Uterus (tissue), 4 donors: ENCODE data around the gene EP400. TPM values are rescaled to one million over a fixed set of nuclear protein-coding genes. Genes with fewer than 3 reads are reported as not detected.

Experiments used
- DNase-seq, 2 donors: peaks; one replicate each; pipeline ENCODE4 v3.0.0-alpha.2; 2019 to 2020
- H3K27ac ChIP-seq, 2 donors: fragments of 200-600 bp; sonication (generic); 1 replicate in 1 of 2; 2 replicates in 1 of 2; pipeline ENCODE4 v1.5.1; 2016 to 2018
- H3K27me3 ChIP-seq, 2 donors: fragments of 200-600 bp; sonication (generic); one replicate each; pipeline ENCODE4 v1.5.1; 2018 to 2019; ENCODE audit warnings: control low read depth in 1 of 2
- H3K36me3 ChIP-seq, 2 donors: fragments of 200-600 bp; sonication (generic); one replicate each; pipeline ENCODE4 v1.5.1; 2019; ENCODE audit warnings: control low read depth in 1 of 2
- H3K4me1 ChIP-seq, 2 donors: fragments of 200-600 bp; sonication (generic); one replicate each; pipeline ENCODE4 v1.5.1; 2018 to 2019; ENCODE audit warnings: control low read depth in 1 of 2
- H3K4me3 ChIP-seq, 2 donors: fragments of 200-600 bp; sonication (generic); 1 replicate in 1 of 2; 2 replicates in 1 of 2; pipeline ENCODE4 v1.5.1; 2018 to 2019; ENCODE audit warnings: mild to moderate bottlenecking in 1 of 2
- H3K9me3 ChIP-seq, 2 donors: fragments of 200-600 bp; sonication (generic); one replicate each; pipeline ENCODE4 v1.5.1; 2019; ENCODE audit warnings: control low read depth in 1 of 2
- CTCF ChIP-seq, 4 experiments: fragments of 200-600 bp in 2 of 4; fragments of 450-650 bp in 2 of 4; sonication (generic) in 2 of 4; IDR thresholded peaks; one replicate each; pipeline ENCODE4 v1.5.1; 2016 to 2019; ENCODE audit warnings: antibody characterized with exemption in 4 of 4, mild to moderate bottlenecking in 2 of 4, moderate library complexity in 1 of 4
- POLR2A ChIP-seq, 2 donors: fragments of 450-650 bp; IDR thresholded peaks; one replicate each; pipeline ENCODE4 v1.6.1; 2016; ENCODE audit warnings: antibody characterized with exemption in 2 of 2, mild to moderate bottlenecking in 1 of 2, moderate library complexity in 1 of 2
- intact Hi-C: fragments of 100-400 bp; cut with DNase I; formaldehyde crosslinking; loops from one replicate; pipeline ENCODE4 v1.15.1; 2023; ENCODE audit warnings: low total_unique reads
- total RNA-seq, 4 donors: library from RNA; depleted of rRNA in 3 of 4; stranded (reverse); fragments of >200 nt in 3 of 4; gene quantifications; one replicate each; pipeline versions ENCODE4 v1.1.0 to v1.2.4, GENCODE V29; 2014 to 2023
- donor health status: DM: yes; HTN: yes; CAD: no.

EP400 gene
- total RNA-seq, 4 donors from 2014 or later, result 11.8 to 70.6 (median 28.2) TPM

- H3K36me3 ChIP-seq, result no peaks in the 10 kb centered on the region
- intact Hi-C loops, result no loop called here
These were observed 126.2 kb downstream of the EP400 start for GRCh38 chr12:132075714-132076553.

GRCh38 chr12:132076711-132077110, 127.0 kb downstream of the EP400 start:
- H3K36me3 ChIP-seq, result no peaks in the 10 kb centered on the region
- DNase-seq, result no peak
- intact Hi-C loops, result no loop called here

More at GRCh38 chr12:132075714-132076553, 126.2 kb downstream of the EP400 start:
- Histone ChIP-seq H3K4me1 (no peaks in the 10 kb centered on the region), H3K27ac (no peak overlapping the region), H3K4me3 (no peak overlapping the region), H3K27me3 (no peaks in the 10 kb centered on the region), H3K9me3 (no peaks in the 10 kb centered on the region)
- DNase-seq, result no peak
- TF ChIP-seq CTCF (IDR thresholded peaks at IDR 0.05) (no peak), POLR2A (IDR thresholded peaks at IDR 0.05) (no peak)

GRCh38 chr12:132077322-132078100, 127.8 kb downstream of the EP400 start:
- no peaks in the 10 kb centered on the region for H3K36me3 ChIP-seq
- DNase-seq, result no peak
- TF ChIP-seq CTCF (IDR thresholded peaks at IDR 0.05) (no peak), POLR2A (IDR thresholded peaks at IDR 0.05) (no peak)
- no peaks in the 10 kb centered on the region for H3K27me3 ChIP-seq
- H3K27ac ChIP-seq, result peak overlapping the region in 1 of 2 donors; percentile 61
- intact Hi-C loops, result no loop called here
- H3K4me1 ChIP-seq, result no peaks in the 10 kb centered on the region
- H3K9me3 ChIP-seq, result no peaks in the 10 kb centered on the region
- no peak overlapping the region for H3K4me3 ChIP-seq

More at GRCh38 chr12:132076711-132077110, 127.0 kb downstream of the EP400 start:
- no peaks in the 10 kb centered on the region for H3K4me1 ChIP-seq
- H3K9me3 ChIP-seq, result no peaks in the 10 kb centered on the region
- H3K27me3 ChIP-seq, result no peaks in the 10 kb centered on the region
- H3K4me3 ChIP-seq, result no peak overlapping the region
- TF ChIP-seq POLR2A (IDR thresholded peaks at IDR 0.05) (no peak), CTCF (IDR thresholded peaks at IDR 0.05) (no peak)
- H3K27ac ChIP-seq, result no peak overlapping the region

GRCh38 chr12:132078190-132078589, 128.4 kb downstream of the EP400 start:
- Histone ChIP-seq H3K36me3 (no peaks in the 10 kb centered on the region), H3K27me3 (no peaks in the 10 kb centered on the region), H3K4me3 (no peak overlapping the region), H3K27ac (peak overlapping the region; percentile 38 to 61), H3K4me1 (no peaks in the 10 kb centered on the region), H3K9me3 (no peaks in the 10 kb centered on the region)
- TF ChIP-seq POLR2A (IDR thresholded peaks at IDR 0.05) (no peak), CTCF (IDR thresholded peaks at IDR 0.05) (no peak)
- DNase-seq, result peak; percentile 41 to 48
- intact Hi-C loops, result no loop called here

DNA sequence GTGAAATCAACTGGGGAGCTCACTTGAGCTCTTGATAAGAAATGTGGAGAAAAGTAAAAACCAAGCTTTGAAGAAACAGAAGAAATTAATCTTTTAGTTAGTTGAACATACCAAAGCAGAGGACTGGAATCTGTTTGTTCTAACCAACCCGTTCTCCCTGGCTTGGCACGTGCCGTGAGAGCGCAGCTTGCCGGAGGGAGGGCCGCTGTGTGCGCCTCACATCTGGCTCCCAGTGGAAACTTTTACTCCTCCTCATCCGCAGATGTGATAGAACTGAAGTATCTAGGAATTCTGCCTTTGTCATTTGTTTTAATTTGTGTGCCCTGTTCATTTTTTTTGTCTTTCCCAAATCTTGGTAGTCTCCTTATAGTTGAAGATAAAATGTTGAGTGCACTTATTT, 129.5 kb downstream of the EP400 start:
- peak in 1 of 2 donors; percentile 63 for DNase-seq
- Histone ChIP-seq H3K36me3 (no peaks in the 10 kb centered on the region), H3K4me3 (no peak overlapping the region), H3K27ac (peak overlapping the region; percentile 11 to 61), H3K4me1 (peaks cover 0 to 5% of the 10 kb centered on the region in 2 donors), H3K9me3 (no peaks in the 10 kb centered on the region), H3K27me3 (no peaks in the 10 kb centered on the region)
- intact Hi-C loops, result no loop called here
- no peak for TF ChIP-seq POLR2A (IDR thresholded peaks at IDR 0.05)
- no peak for TF ChIP-seq CTCF (IDR thresholded peaks at IDR 0.05)
